OCI-LY7 (cell line): ENCODE results near the gene ALG5. TPM values are rescaled to one million over a fixed set of nuclear protein-coding genes. Genes with fewer than 3 reads are reported as not detected.

ENCODE experiments used
- BruUV-seq: library from RNA; stranded (reverse); fragments of 400-500 nt; replicated peaks from 2 replicates; lab custom pipeline; 2021; lab: Mats Ljungman, UMichigan
- CTCF ChIA-PET: fragments of 300-600 bp; sonication (Branson Sonifier 250); formaldehyde crosslinking; loops from one replicate; lab custom pipeline; 2022; ENCODE audit warnings: antibody characterized with exemption; ENCODE audit not compliant: unreplicated experiment; lab: Charles Lee
- POLR2A ChIA-PET: fragments of 300-600 bp; sonication (Branson Sonifier 250); formaldehyde crosslinking; loops from one replicate; lab custom pipeline; 2022; ENCODE audit warnings: antibody characterized with exemption; lab: Charles Lee
- DNase-seq: peaks from one replicate; pipeline ENCODE4 v3.0.0-alpha.2; 2015; ENCODE audit warnings: low spot score
- H2AFZ ChIP-seq: fragments of 200-600 bp; sonication (generic), shearing (Covaris generic); 2 replicates; pipeline ENCODE4 v1.6.1; 2014; ENCODE audit warnings: mild to moderate bottlenecking, antibody characterized with exemption, low read length, moderate library complexity
- H3K27ac ChIP-seq: fragments of 200-600 bp; sonication (generic); 2 replicates; pipeline ENCODE4 v1.5.1; 2014; ENCODE audit warnings: mixed run types, low read depth, mild to moderate bottlenecking, moderate library complexity, low read length, inconsistent platforms; ENCODE audit not compliant: poor library complexity, severe bottlenecking
- H3K36me3 ChIP-seq: fragments of 200-600 bp; sonication (generic); 2 replicates; pipeline ENCODE4 v1.6.1; 2014; ENCODE audit warnings: mild to moderate bottlenecking, antibody characterized with exemption, low read length, moderate library complexity, mixed read lengths; ENCODE audit not compliant: insufficient read depth
- H3K4me1 ChIP-seq: fragments of 200-600 bp; sonication (generic); 2 replicates; pipeline ENCODE4 v1.5.1; 2014; ENCODE audit warnings: mild to moderate bottlenecking, low read length; ENCODE audit not compliant: insufficient read depth, poor library complexity, severe bottlenecking
- H3K4me2 ChIP-seq: fragments of 200-600 bp; sonication (generic); 2 replicates; pipeline ENCODE4 v1.6.1; 2014; ENCODE audit warnings: mild to moderate bottlenecking, low read length
- H3K4me3 ChIP-seq: fragments of 200-600 bp; sonication (generic); 2 replicates; pipeline ENCODE4 v1.5.1; 2014; ENCODE audit warnings: mild to moderate bottlenecking, low read depth, low read length; ENCODE audit not compliant: poor library complexity, severe bottlenecking
- H3K79me2 ChIP-seq: fragments of 200-600 bp; sonication (generic); 2 replicates; pipeline ENCODE4 v1.6.1; 2016; ENCODE audit warnings: low read depth, mild to moderate bottlenecking, low read length, moderate library complexity, mixed read lengths; ENCODE audit not compliant: insufficient read depth
- H3K9me2 ChIP-seq: fragments of 200-600 bp; sonication (generic); 2 replicates; pipeline ENCODE4 v1.6.1; 2016; ENCODE audit warnings: mild to moderate bottlenecking, low read length, mixed read lengths; ENCODE audit not compliant: insufficient read depth
- H3K9me3 ChIP-seq: fragments of 200-600 bp; sonication (generic); 2 replicates; pipeline ENCODE4 v1.6.1; 2014; ENCODE audit warnings: mild to moderate bottlenecking, mixed run types, low read length, mixed read lengths
- H4K20me1 ChIP-seq: fragments of 200-600 bp; sonication (generic); 2 replicates; pipeline ENCODE4 v1.6.1; 2014; ENCODE audit warnings: mild to moderate bottlenecking, antibody characterized with exemption, low read length, moderate library complexity, mixed read lengths; ENCODE audit not compliant: insufficient read depth
- EZH2phosphoT487 ChIP-seq: fragments of 200-600 bp; sonication (generic); IDR thresholded peaks from 2 replicates; pipeline ENCODE4 v1.6.1; 2018; ENCODE audit warnings: low read depth, borderline replicate concordance, mild to moderate bottlenecking, mixed run types, antibody characterized with exemption, low read length, moderate library complexity, mixed read lengths
- intact Hi-C: fragments of 100-400 bp; cut with micrococcal nuclease; formaldehyde crosslinking; loops from one replicate; pipeline ENCODE4 v1.10.0; 2022; ENCODE audit not compliant: unreplicated experiment
- total RNA-seq, 2 experiments: library from RNA; depleted of rRNA in 1 of 2; stranded (reverse); fragments of >200 nt in 1 of 2; shearing (Covaris generic) in 1 of 2; gene quantifications; 2 replicates each; pipeline ENCODE4 v1.2.3, GENCODE V29; 2014 to 2022
- TF ChIP-seq, protein P1 (sequence below): fragments of 200-600 bp; sonication (generic); conservative IDR thresholded peaks from 2 replicates; pipeline ENCODE4 v1.5.1; 2014; ENCODE audit warnings: mild to moderate bottlenecking, antibody characterized with exemption, low read length, moderate library complexity, mixed read lengths

The ALG5 gene
- total RNA-seq, 2 experiments from 2014 or later = 23.8 to 31.6 TPM

- H4K20me1 ChIP-seq = no peaks in the 10 kb centered on the region
- no peak overlapping the region for H2AFZ ChIP-seq
- POLR2A ChIA-PET = interaction anchor here (0.7 to 1.6 kb wide), 3 partner anchors 20 to 86 kb away, joined by 3 to 6 read pairs (median 4); no protein-coding TSS in a partner anchor
- H3K4me3 ChIP-seq = no peak overlapping the region
- H3K36me3 ChIP-seq = peaks cover 97% of the 10 kb centered on the region
- no TSS peak for BruUV-seq
- H3K27ac ChIP-seq = no peak overlapping the region
- CTCF ChIA-PET = no interaction called here
- no peak for DNase-seq
- peaks cover 6% of the 10 kb centered on the region; the same call in 1 of the 2 replicates for H3K79me2 ChIP-seq
- H3K9me2 ChIP-seq = no peaks in the 10 kb centered on the region
- H3K9me3 ChIP-seq = no peaks in the 10 kb centered on the region
- intact Hi-C loops = no loop called here
- no peaks in the 10 kb centered on the region for H3K4me1 ChIP-seq
- TF ChIP-seq, protein P1, sequence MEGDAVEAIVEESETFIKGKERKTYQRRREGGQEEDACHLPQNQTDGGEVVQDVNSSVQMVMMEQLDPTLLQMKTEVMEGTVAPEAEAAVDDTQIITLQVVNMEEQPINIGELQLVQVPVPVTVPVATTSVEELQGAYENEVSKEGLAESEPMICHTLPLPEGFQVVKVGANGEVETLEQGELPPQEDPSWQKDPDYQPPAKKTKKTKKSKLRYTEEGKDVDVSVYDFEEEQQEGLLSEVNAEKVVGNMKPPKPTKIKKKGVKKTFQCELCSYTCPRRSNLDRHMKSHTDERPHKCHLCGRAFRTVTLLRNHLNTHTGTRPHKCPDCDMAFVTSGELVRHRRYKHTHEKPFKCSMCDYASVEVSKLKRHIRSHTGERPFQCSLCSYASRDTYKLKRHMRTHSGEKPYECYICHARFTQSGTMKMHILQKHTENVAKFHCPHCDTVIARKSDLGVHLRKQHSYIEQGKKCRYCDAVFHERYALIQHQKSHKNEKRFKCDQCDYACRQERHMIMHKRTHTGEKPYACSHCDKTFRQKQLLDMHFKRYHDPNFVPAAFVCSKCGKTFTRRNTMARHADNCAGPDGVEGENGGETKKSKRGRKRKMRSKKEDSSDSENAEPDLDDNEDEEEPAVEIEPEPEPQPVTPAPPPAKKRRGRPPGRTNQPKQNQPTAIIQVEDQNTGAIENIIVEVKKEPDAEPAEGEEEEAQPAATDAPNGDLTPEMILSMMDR = no peak
- no peak for TF ChIP-seq EZH2phosphoT487
- no peak overlapping the region for H3K4me2 ChIP-seq
These were observed 40.8 kb upstream of the ALG5 start for GRCh38 chr13:37039896-37040295.

- Histone ChIP-seq H3K4me1 (no peaks in the 10 kb centered on the region), H2AFZ (no peak overlapping the region), H3K4me2 (no peak overlapping the region), H3K27ac (no peak overlapping the region), H3K79me2 (no peaks in the 10 kb centered on the region), H3K36me3 (peaks cover 96% of the 10 kb centered on the region), H4K20me1 (no peaks in the 10 kb centered on the region), H3K9me3 (no peaks in the 10 kb centered on the region), H3K9me2 (no peaks in the 10 kb centered on the region), H3K4me3 (no peak overlapping the region)
- intact Hi-C loops = no loop called here
- DNase-seq = no peak
- TF ChIP-seq EZH2phosphoT487 = no peak
- TF ChIP-seq, protein P1 = no peak
- ChIA-PET CTCF (no interaction called here), POLR2A (interaction anchor here (1.0 to 2.1 kb wide), 4 partner anchors 10 to 36 kb away, joined by 3 to 8 read pairs (median 6); no protein-coding TSS in a partner anchor)
- no TSS peak for BruUV-seq
These were observed 38.1 kb upstream of the ALG5 start for GRCh38 chr13:37037241-37037640.

DNA sequence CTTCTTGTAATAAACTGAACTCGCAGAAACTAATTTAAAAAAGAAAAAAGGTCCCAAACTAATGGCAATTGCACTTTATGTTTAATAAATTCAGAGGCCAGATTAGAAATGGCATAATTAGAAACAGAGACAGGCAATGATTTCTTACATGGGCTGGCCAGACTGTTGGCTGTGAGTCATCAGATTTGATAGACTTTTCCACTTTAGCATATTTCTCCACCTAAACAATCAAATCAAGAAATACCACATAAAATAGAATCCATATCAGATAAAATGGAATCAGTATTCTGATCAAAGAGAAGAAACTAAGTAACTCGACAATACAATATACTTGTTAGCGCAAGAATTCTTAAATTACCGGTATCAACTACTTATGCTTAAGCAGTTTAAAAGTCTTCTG is 30.5 kb upstream of the ALG5 start:
- H3K4me3 ChIP-seq = no peak overlapping the region
- DNase-seq = no peak
- no peaks in the 10 kb centered on the region for H3K4me1 ChIP-seq
- ChIA-PET CTCF (no interaction called here), POLR2A (interaction anchor here (0.6 to 1.8 kb wide), 4 partner anchors 10 to 22 kb away, joined by 3 to 9 read pairs (median 7); no protein-coding TSS in a partner anchor)
- no peaks in the 10 kb centered on the region; the same call in 1 of the 2 replicates for H3K79me2 ChIP-seq
- no peak overlapping the region for H3K4me2 ChIP-seq
- peaks cover 95% of the 10 kb centered on the region for H3K36me3 ChIP-seq
- no peaks in the 10 kb centered on the region for H4K20me1 ChIP-seq
- intact Hi-C loops = no loop called here
- no TSS peak for BruUV-seq
- no peaks in the 10 kb centered on the region for H3K9me3 ChIP-seq
- H2AFZ ChIP-seq = no peak overlapping the region
- H3K27ac ChIP-seq = no peak overlapping the region
- no peaks in the 10 kb centered on the region for H3K9me2 ChIP-seq
- TF ChIP-seq, protein P1 = no peak
- TF ChIP-seq EZH2phosphoT487 = no peak
